Psoas muscle (tissue), 8 donors: ENCODE measurements around the gene CCDC183. TPM values are rescaled to one million over a fixed set of nuclear protein-coding genes. Genes with fewer than 3 reads are reported as not detected.

ENCODE experiments used
- ATAC-seq, 4 donors: fragments of 200-7000 bp; cut with Tn5 transposase; one replicate each; pipeline ENCODE4 v1.9.1; 2020; ENCODE audit warnings: moderate library complexity in 3 of 4, mild to moderate bottlenecking in 2 of 4
- DNase-seq, 2 donors: peaks; one replicate each; pipeline ENCODE4 v3.0.0-alpha.2; 2020
- H3K27ac ChIP-seq: fragments of 200-600 bp; one replicate; pipeline ENCODE4 v1.8.0; 2022
- H3K27me3 ChIP-seq, 3 donors: fragments of 200-600 bp in 1 of 3; one replicate each; pipeline versions ENCODE4 v1.6.1 to v1.8.0; 2013 to 2022; ENCODE audit warnings: low read length in 2 of 3, mild to moderate bottlenecking in 2 of 3, moderate library complexity in 1 of 3; ENCODE audit not compliant: insufficient read depth in 3 of 3
- H3K36me3 ChIP-seq, 2 donors: fragments of 200-600 bp in 1 of 2; one replicate each; pipeline versions ENCODE4 v1.6.1 to v1.8.0; 2013 to 2022; ENCODE audit warnings: low read depth in 1 of 2, mild to moderate bottlenecking in 1 of 2, moderate library complexity in 1 of 2; ENCODE audit not compliant: insufficient read depth in 1 of 2
- H3K4me1 ChIP-seq: fragments of 200-600 bp; one replicate; pipeline ENCODE4 v1.8.0; 2022
- H3K4me3 ChIP-seq: fragments of 200-600 bp; one replicate; pipeline ENCODE4 v1.8.0; 2022; ENCODE audit warnings: mild to moderate bottlenecking
- H3K9me3 ChIP-seq: fragments of 200-600 bp; one replicate; pipeline ENCODE4 v1.8.0; 2022
- CTCF ChIP-seq: fragments of 200-600 bp; IDR thresholded peaks from one replicate; pipeline ENCODE4 v1.8.0; 2022; ENCODE audit warnings: antibody characterized with exemption
- whole genome bisulfite sequencing, 3 donors: extraction: QIAGEN DNeasy Blood & Tissue Kit; methylation state at CpG; one replicate each; pipeline versions ENCODE4 v1.1.6 to v1.1.7; 2013; 5-methylcytosine and 5-hydroxymethylcytosine counted together
- intact Hi-C, 2 donors: fragments of 100-400 bp; cut with DNase I; formaldehyde crosslinking; loops; one replicate each; pipeline versions ENCODE4 v1.11.0 to v1.14.2; 2022
- polyA plus RNA-seq, 3 donors: library from polyadenylated mRNA; stranded (reverse); fragments of 200-250 nt; gene quantifications; one replicate each; pipeline ENCODE4 v1.2.3, GENCODE V29; 2013
- total RNA-seq, 4 donors: library from RNA; stranded (reverse); fragmentation: NEBNext Ultra II Directional in 2 of 4; extraction: Animal tissue kit (Norgen Biotek cat#: 25700) in 2 of 4; gene quantifications; one replicate each; pipeline versions ENCODE4 v1.2.1 to v1.2.4, GENCODE V29; 2021 to 2023
- donor health status: healthy with polysubstance abuse.
- donor health status: DM: no; HTN: no; CAD: no; lungs with moderate emphysema.
- donor health status: Bipolar disorder and iron deficiency.
- donor health status: healthy.
- donor health status: DM: yes; HTN: yes; CAD: no.
- donor health status: DM: no; HTN: no; CAD: no.
- donor health status: DM: no; HTN: no; CAD: no.
- donor health status: DM: yes; HTN: yes; CAD: no.

CCDC183 gene
- total and polyA plus RNA-seq, 7 donors, result 0.03 to 0.08 TPM; not detected in 5

GRCh38 chr9:136824496-136825225 lies 28.5 kb downstream of the CCDC183 start:
- Histone ChIP-seq H3K27me3 (no peaks in the 10 kb centered on the region), H3K4me1 (no peaks in the 10 kb centered on the region), H3K27ac (no peak overlapping the region), H3K9me3 (no peaks in the 10 kb centered on the region), H3K4me3 (no peak overlapping the region), H3K36me3 (peaks cover 0 to 65% of the 10 kb centered on the region in 2 donors)
- ATAC-seq (no peak), DNase-seq (no peak)
- TF ChIP-seq CTCF, result no peak
- intact Hi-C loops, result no loop called here
- WGBS, 3 donors, result 81 to 84% (median 82%) methylated on average over 19 to 21 of the region's 21 CpGs

GRCh38 chr9:136825295-136826187 lies 29.4 kb downstream of the CCDC183 start:
- no peak for ATAC-seq
- 85 to 88% (median 87%) methylated on average over 42 to 44 of the region's 44 CpGs for WGBS, 3 donors
- no peaks in the 10 kb centered on the region for H3K27me3 ChIP-seq
- H3K4me3 ChIP-seq, result no peak overlapping the region
- no peak for TF ChIP-seq CTCF
- no peaks in the 10 kb centered on the region for H3K4me1 ChIP-seq
- no peak for DNase-seq
- intact Hi-C loops, result no loop called here
- H3K36me3 ChIP-seq, result peaks cover 0 to 74% of the 10 kb centered on the region in 2 donors
- H3K27ac ChIP-seq, result no peak overlapping the region
- no peaks in the 10 kb centered on the region for H3K9me3 ChIP-seq

- Histone ChIP-seq H3K4me1 (no peaks in the 10 kb centered on the region), H3K36me3 (peaks cover 0 to 77% of the 10 kb centered on the region in 2 donors), H3K4me3 (no peak overlapping the region), H3K27me3 (no peaks in the 10 kb centered on the region), H3K27ac (no peak overlapping the region), H3K9me3 (no peaks in the 10 kb centered on the region)
- WGBS, 3 donors, result 93 to 94% (median 93%) methylated on average over 14 to 17 of the region's 17 CpGs
- no peak for TF ChIP-seq CTCF
- DNase-seq, result no peak
- ATAC-seq, result peak in 1 of 4 donors; percentile 9
- intact Hi-C loops, result no loop called here
Observed at GRCh38 chr9:136826188-136826541, 30.0 kb downstream of the CCDC183 start.

GRCh38 chr9:136826703-136827582 lies 30.8 kb downstream of the CCDC183 start:
- intact Hi-C loops, result no loop called here
- Histone ChIP-seq H3K4me1 (no peaks in the 10 kb centered on the region), H3K27me3 (no peaks in the 10 kb centered on the region), H3K27ac (no peak overlapping the region), H3K4me3 (no peak overlapping the region), H3K36me3 (peaks cover 0 to 85% of the 10 kb centered on the region in 2 donors), H3K9me3 (no peaks in the 10 kb centered on the region)
- no peak for TF ChIP-seq CTCF
- WGBS, 3 donors, result 88 to 90% (median 89%) methylated on average over 23 to 24 of the region's 24 CpGs
- ATAC-seq (no peak), DNase-seq (peak in 1 of 2 donors; percentile 51)
